Thyroid gland (tissue), 4 donors: ENCODE data around the gene ABCD3. TPM values are rescaled to one million over a fixed set of nuclear protein-coding genes. Genes with fewer than 3 reads are reported as not detected.

Experiments used
- DNase-seq, 2 donors: peaks; one replicate each; pipeline ENCODE4 v3.0.0-alpha.2; 2019
- H3K27ac ChIP-seq, 3 donors: fragments of 200-600 bp; sonication (generic); 1 replicate in 2 of 3; 2 replicates in 1 of 3; pipeline ENCODE4 v1.5.1; 2016 to 2019; ENCODE audit warnings: mild to moderate bottlenecking in 1 of 3, moderate library complexity in 1 of 3
- H3K27me3 ChIP-seq: fragments of 200-600 bp; sonication (generic); one replicate; pipeline ENCODE4 v1.5.1; 2019
- H3K36me3 ChIP-seq, 2 donors: fragments of 200-600 bp; sonication (generic); one replicate each; pipeline ENCODE4 v1.5.1; 2016 to 2019
- H3K4me1 ChIP-seq, 2 donors: fragments of 200-600 bp; sonication (generic); one replicate each; pipeline ENCODE4 v1.5.1; 2017 to 2019
- H3K4me3 ChIP-seq, 3 donors: fragments of 200-600 bp; sonication (generic); replicated peaks in 1 of 3; 1 replicate in 2 of 3; 2 replicates in 1 of 3; pipeline ENCODE4 v1.5.1; 2016; ENCODE audit warnings: mild to moderate bottlenecking in 1 of 3
- H3K9me3 ChIP-seq: fragments of 200-600 bp; sonication (generic); one replicate; pipeline ENCODE4 v1.5.1; 2017
- CTCF ChIP-seq, 6 experiments: fragments of 200-600 bp in 3 of 6; fragments of 450-650 bp in 3 of 6; sonication (generic) in 3 of 6; IDR thresholded peaks; one replicate each; pipeline ENCODE4 v1.5.1; 2016 to 2019; ENCODE audit warnings: antibody characterized with exemption in 6 of 6, mild to moderate bottlenecking in 2 of 6, inconsistent platforms in 1 of 6, moderate library complexity in 1 of 6
- POLR2A ChIP-seq, 2 donors: fragments of 450-650 bp; IDR thresholded peaks; one replicate each; pipeline ENCODE4 v1.6.1; 2017; ENCODE audit warnings: antibody characterized with exemption in 2 of 2, mild to moderate bottlenecking in 2 of 2, moderate library complexity in 1 of 2
- WGBS, 2 donors: methylation state at CpG; one replicate each; pipeline ENCODE4 v1.1.5; 2017; 5-methylcytosine and 5-hydroxymethylcytosine counted together
- intact Hi-C: fragments of 100-400 bp; cut with DNase I; formaldehyde crosslinking; loops from one replicate; pipeline ENCODE4 v1.15.1; 2023
- total RNA-seq, 4 donors: library from RNA; depleted of rRNA; stranded (reverse); fragments of >200 nt; gene quantifications; one replicate each; pipeline ENCODE4 v1.2.3, GENCODE V29; 2016

ABCD3 gene
- total RNA-seq, 4 donors from 2014 or later = 45.3 to 52.1 (median 49.2) TPM

GRCh38 chr1:94490556-94490955 lies 72.4 kb downstream of the ABCD3 start:
- Histone ChIP-seq H3K27ac (no peak overlapping the region), H3K27me3 (no peaks in the 10 kb centered on the region), H3K9me3 (no peaks in the 10 kb centered on the region), H3K4me3 (no peak overlapping the region), H3K36me3 (peaks cover 0 to 10% of the 10 kb centered on the region in 2 donors), H3K4me1 (no peaks in the 10 kb centered on the region)
- intact Hi-C loops = no loop called here
- DNase-seq = no peak
- 77% methylated on average over 2 of the region's 2 CpGs for WGBS, 2 donors
- TF ChIP-seq CTCF (IDR thresholded peaks at IDR 0.05) (no peak), POLR2A (IDR thresholded peaks at IDR 0.05) (no peak)

- Histone ChIP-seq H3K36me3 (peaks cover 10 to 14% of the 10 kb centered on the region in 2 donors), H3K27ac (no peak overlapping the region), H3K4me1 (no peaks in the 10 kb centered on the region), H3K4me3 (no peak overlapping the region), H3K27me3 (no peaks in the 10 kb centered on the region), H3K9me3 (no peaks in the 10 kb centered on the region)
- TF ChIP-seq CTCF (IDR thresholded peaks at IDR 0.05) = no peak
- TF ChIP-seq POLR2A (IDR thresholded peaks at IDR 0.05) = no peak
- 84 to 87% methylated on average over 2 of the region's 2 CpGs for WGBS, 2 donors
- DNase-seq = no peak
- intact Hi-C loops = no loop called here
These were observed 78.0 kb downstream of the ABCD3 start for GRCh38 chr1:94496076-94496755.

- no peak for TF ChIP-seq CTCF (IDR thresholded peaks at IDR 0.05)
- TF ChIP-seq POLR2A (IDR thresholded peaks at IDR 0.05) = no peak
- Histone ChIP-seq H3K27ac (no peak overlapping the region), H3K27me3 (no peaks in the 10 kb centered on the region), H3K9me3 (no peaks in the 10 kb centered on the region), H3K4me1 (no peaks in the 10 kb centered on the region), H3K36me3 (peaks cover 10 to 11% of the 10 kb centered on the region in 2 donors), H3K4me3 (no peak overlapping the region)
- DNase-seq = no peak
- intact Hi-C loops = no loop called here
- 81 to 86% methylated on average over 2 of the region's 2 CpGs for WGBS, 2 donors
These were observed 83.2 kb downstream of the ABCD3 start for GRCh38 chr1:94501426-94501825.

DNA sequence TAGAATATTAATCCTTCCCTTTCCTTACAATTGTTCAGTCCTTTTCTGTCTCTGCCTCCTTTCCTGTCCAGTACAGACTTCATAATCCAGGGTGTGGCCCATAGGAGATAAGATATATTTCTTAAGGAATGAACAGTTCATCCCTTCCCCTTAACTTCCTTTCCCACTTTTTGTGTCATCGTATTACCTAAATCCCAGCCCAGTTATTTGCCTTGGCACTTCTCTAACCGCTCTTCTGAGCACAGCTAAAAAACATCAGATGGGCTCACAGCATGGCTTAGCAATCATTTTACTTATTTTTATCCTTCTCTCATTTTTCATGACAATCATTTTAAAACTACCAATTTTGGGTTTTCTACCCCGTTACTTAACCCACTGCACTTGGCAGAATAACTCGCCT lies 83.7 kb downstream of the ABCD3 start:
- Histone ChIP-seq H3K27ac (no peak overlapping the region), H3K27me3 (no peaks in the 10 kb centered on the region), H3K9me3 (no peaks in the 10 kb centered on the region), H3K4me3 (no peak overlapping the region), H3K4me1 (no peaks in the 10 kb centered on the region), H3K36me3 (peaks cover 10 to 11% of the 10 kb centered on the region in 2 donors)
- WGBS, 2 donors = 93 to 96% methylated on average over 4 of the region's 4 CpGs
- intact Hi-C loops = no loop called here
- TF ChIP-seq POLR2A (IDR thresholded peaks at IDR 0.05) = no peak
- no peak for TF ChIP-seq CTCF (IDR thresholded peaks at IDR 0.05)
- DNase-seq = no peak

DNA sequence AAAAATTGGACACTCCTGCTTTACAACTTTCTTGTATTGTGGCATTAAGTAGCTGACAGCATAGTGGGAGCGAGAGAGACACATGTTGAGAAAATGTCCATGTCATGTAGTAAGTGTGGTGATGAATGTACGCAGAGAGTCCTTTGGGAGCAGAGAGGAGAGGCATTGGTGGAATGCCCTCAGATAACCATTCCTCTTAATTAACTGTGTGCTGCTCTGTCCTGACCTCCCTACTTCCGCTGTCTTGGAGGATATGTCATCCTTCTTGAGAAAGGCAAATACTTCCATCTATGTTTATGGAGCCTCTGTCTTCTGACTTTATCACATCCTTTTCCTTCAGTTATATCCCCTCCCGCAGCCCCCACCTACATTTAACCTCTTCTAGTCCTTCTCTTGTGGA lies 85.0 kb downstream of the ABCD3 start:
- 90 to 93% methylated on average over 4 of the region's 4 CpGs for WGBS, 2 donors
- Histone ChIP-seq H3K9me3 (no peaks in the 10 kb centered on the region), H3K4me1 (no peaks in the 10 kb centered on the region), H3K36me3 (peaks cover 10 to 11% of the 10 kb centered on the region in 2 donors), H3K27me3 (no peaks in the 10 kb centered on the region), H3K4me3 (no peak overlapping the region), H3K27ac (no peak overlapping the region)
- intact Hi-C loops = no loop called here
- no peak for TF ChIP-seq POLR2A (IDR thresholded peaks at IDR 0.05)
- TF ChIP-seq CTCF (IDR thresholded peaks at IDR 0.05) = no peak
- DNase-seq = no peak
